ENCODE measurements around the gene EFCAB12.
A peak's percentile ranks its signal among the peaks of the same experiment; 100 is the strongest.

The EFCAB12 gene

GRCh38 chr3:129428376-129429079, at the start of gene EFCAB12:
EFCAB12 (minus strand) TSS chr3:129428636; CDS start chr3:129428488, 148 bp downstream.
- peak; percentile 87 for DNase-seq

GRCh38 chr3:129476586-129476985, 48.1 kb upstream of the EFCAB12 start:
- DNase-seq, result no peak

GRCh38 chr3:129475863-129476262, 47.4 kb upstream of the EFCAB12 start:
- DNase-seq, result no peak

- DNase-seq, result no peak
These were observed 46.8 kb upstream of the EFCAB12 start for GRCh38 chr3:129474984-129475804.

- DNase-seq, result no peak
These were observed 45.3 kb upstream of the EFCAB12 start for GRCh38 chr3:129473769-129474152.

GRCh38 chr3:129473067-129473768, 44.8 kb upstream of the EFCAB12 start:
- no peak for DNase-seq

- DNase-seq, result no peak
These were observed 42.4 kb upstream of the EFCAB12 start for GRCh38 chr3:129470861-129471260.

- no peak for DNase-seq
These were observed 40.6 kb upstream of the EFCAB12 start for GRCh38 chr3:129469026-129469425.

GRCh38 chr3:129467932-129468331, 39.5 kb upstream of the EFCAB12 start:
- DNase-seq, result no peak

GRCh38 chr3:129463716-129464115, 35.3 kb upstream of the EFCAB12 start:
- DNase-seq, result no peak

GRCh38 chr3:129463094-129463493, 34.7 kb upstream of the EFCAB12 start:
- DNase-seq, result no peak

GRCh38 chr3:129462361-129462968, 34.0 kb upstream of the EFCAB12 start:
- DNase-seq, result no peak

- no peak for DNase-seq
These were observed 33.2 kb upstream of the EFCAB12 start for GRCh38 chr3:129461461-129462146.

GRCh38 chr3:129461022-129461421, 32.6 kb upstream of the EFCAB12 start:
- DNase-seq, result no peak

GRCh38 chr3:129460572-129460971, 32.1 kb upstream of the EFCAB12 start:
- DNase-seq, result no peak

GRCh38 chr3:129460155-129460554, 31.7 kb upstream of the EFCAB12 start:
- no peak for DNase-seq

- DNase-seq, result no peak
These were observed 25.3 kb upstream of the EFCAB12 start for GRCh38 chr3:129453732-129454131.

GRCh38 chr3:129449279-129450115, 21.1 kb upstream of the EFCAB12 start:
- DNase-seq, result no peak

- DNase-seq, result no peak
These were observed 19.9 kb upstream of the EFCAB12 start for GRCh38 chr3:129448186-129448895.

- no peak for DNase-seq
These were observed 18.5 kb upstream of the EFCAB12 start for GRCh38 chr3:129446926-129447325.

- DNase-seq, result peak; percentile 93
These were observed 17.0 kb upstream of the EFCAB12 start for GRCh38 chr3:129445471-129445870.

Measured in NCI-H1694 treated with DMSO at 0.1 percent for 48 hours (cell line).